GM06990 (cell line): ENCODE results near the gene SEZ6.

Source experiments
- DNase-seq: peaks from one replicate; pipeline ENCODE4 v3.0.0-alpha.2; 2011; ENCODE audit not compliant: insufficient read length; ENCODE audit errors: extremely low read depth
- H3K27me3 ChIP-seq: replicated peaks from 2 replicates; pipeline ENCODE4 v1.6.0; 2011; ENCODE audit warnings: low read length; ENCODE audit not compliant: control insufficient read depth, insufficient read depth
- H3K36me3 ChIP-seq: 2 replicates; pipeline ENCODE4 v1.5.1; 2011; ENCODE audit warnings: low read length; ENCODE audit not compliant: control insufficient read depth, insufficient read depth
- H3K4me3 ChIP-seq: replicated peaks from 2 replicates; pipeline ENCODE4 v1.5.1; 2011; ENCODE audit warnings: low read depth, mild to moderate bottlenecking, control low read depth, low read length
- CTCF ChIP-seq: IDR thresholded peaks from 2 replicates; pipeline ENCODE4 v1.5.1; 2011; ENCODE audit warnings: low read length, control low read depth, mild to moderate bottlenecking, inconsistent platforms; ENCODE audit not compliant: insufficient read depth, poor library complexity, severe bottlenecking

Gene SEZ6

DNA sequence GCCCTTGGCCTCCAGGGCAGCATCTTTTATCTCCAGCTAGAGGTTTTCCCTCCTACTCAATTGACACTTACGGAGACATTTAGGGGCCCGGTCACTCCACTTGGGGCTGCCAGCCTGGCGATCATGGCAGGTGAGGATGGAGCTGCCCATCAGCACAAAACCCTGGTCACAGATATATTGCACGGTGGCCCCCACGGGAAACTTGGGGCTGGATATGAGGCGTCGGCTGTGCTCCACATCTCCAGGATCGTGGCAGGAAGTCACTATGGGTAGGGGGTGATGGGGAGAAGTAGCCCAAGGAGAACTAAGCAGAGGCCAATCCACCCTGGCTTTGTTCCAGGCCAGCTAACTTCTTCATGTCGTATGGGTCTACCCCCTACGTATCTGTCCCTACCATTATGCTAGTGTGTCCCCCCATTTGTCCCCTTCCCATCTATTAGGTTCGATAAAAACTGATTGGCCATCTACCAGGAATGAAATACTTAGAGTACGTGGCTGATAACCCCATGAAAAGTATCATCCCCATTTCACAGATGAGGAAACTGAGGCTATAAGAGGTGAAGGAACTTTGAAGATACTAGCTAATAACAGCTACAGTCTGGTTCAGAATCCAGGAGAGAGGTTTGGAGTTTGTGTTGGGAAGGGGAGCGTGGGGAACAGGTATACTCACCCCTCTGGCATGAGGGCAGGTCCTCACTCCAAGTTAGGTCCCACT lies 48.4 kb downstream of the SEZ6 start:
- no peaks in the 10 kb centered on the region for H3K27me3 ChIP-seq
- DNase-seq, result no peak
- H3K36me3 ChIP-seq, result no peaks in the 10 kb centered on the region; the same call in 1 of the 2 replicates
- no peak for TF ChIP-seq CTCF
- H3K4me3 ChIP-seq, result no peak overlapping the region

GRCh38 chr17:28956861-28957260 lies 49.0 kb downstream of the SEZ6 start:
- no peak for TF ChIP-seq CTCF
- no peak for DNase-seq
- Histone ChIP-seq H3K36me3 (no peaks in the 10 kb centered on the region; the same call in 1 of the 2 replicates), H3K27me3 (no peaks in the 10 kb centered on the region), H3K4me3 (no peak overlapping the region)

DNA sequence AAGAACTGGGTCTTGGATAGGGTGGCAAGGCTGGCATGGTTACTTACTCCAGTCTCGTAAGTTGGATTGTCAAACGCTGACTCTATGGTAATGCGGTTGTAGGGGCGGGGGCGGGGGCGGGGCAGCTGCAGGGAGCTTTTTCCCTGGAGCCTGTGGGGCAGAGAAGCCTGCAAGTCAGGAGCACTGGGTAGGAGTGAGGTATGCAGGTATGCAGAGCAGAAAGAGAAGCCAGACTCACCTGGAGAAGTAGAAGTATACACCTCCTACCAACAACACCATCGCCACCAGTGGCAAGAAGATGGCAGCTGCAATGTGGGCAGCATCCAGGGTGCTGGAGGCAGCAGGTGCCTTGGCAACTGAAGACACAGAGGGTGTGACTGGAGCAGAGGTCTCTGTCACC lies 49.7 kb downstream of the SEZ6 start:
- no peak for TF ChIP-seq CTCF
- no peaks in the 10 kb centered on the region for H3K27me3 ChIP-seq
- no peaks in the 10 kb centered on the region; the same call in 1 of the 2 replicates for H3K36me3 ChIP-seq
- no peak overlapping the region for H3K4me3 ChIP-seq
- no peak for DNase-seq

DNA sequence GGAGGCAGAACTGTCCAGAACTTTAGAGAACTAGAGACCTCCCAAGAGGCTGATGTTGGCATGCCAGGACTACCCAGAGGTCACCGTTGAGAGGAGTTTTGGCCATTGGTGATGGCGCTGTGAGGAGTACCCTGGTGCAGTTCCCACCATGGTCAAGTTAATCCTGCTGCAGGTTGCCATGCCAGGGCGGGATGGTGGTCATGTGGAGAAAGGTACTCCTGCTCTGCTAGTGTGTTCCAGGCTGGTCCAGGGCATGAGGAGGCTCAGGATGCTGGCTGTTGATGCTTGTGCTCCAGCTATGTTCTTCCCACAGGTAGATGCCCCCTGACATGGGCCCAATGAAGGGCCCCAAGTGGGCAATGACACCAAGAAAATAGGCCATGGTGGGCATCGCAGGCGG lies 50.4 kb downstream of the SEZ6 start:
- H3K4me3 ChIP-seq, result no peak overlapping the region
- no peak for TF ChIP-seq CTCF

GRCh38 chr17:28954886-28955285 lies 50.9 kb downstream of the SEZ6 start:
- TF ChIP-seq CTCF, result no peak
- no peak for DNase-seq
- H3K4me3 ChIP-seq, result no peak overlapping the region
- H3K27me3 ChIP-seq, result no peaks in the 10 kb centered on the region
- no peaks in the 10 kb centered on the region; the same call in 1 of the 2 replicates for H3K36me3 ChIP-seq

More for the DNA sequence above, 50.4 kb downstream of the SEZ6 start:
- Histone ChIP-seq H3K36me3 (no peaks in the 10 kb centered on the region; the same call in 1 of the 2 replicates), H3K27me3 (no peaks in the 10 kb centered on the region)
- no peak for DNase-seq
